H9 (cell line): ENCODE measurements around the gene CT83. TPM values are rescaled to one million over a fixed set of nuclear protein-coding genes. Genes with fewer than 3 reads are reported as not detected.

Experiments used
- DNase-seq: peaks from one replicate; pipeline ENCODE4 v3.0.0-alpha.2; 2017
- H2AFZ ChIP-seq: one replicate; pipeline ENCODE4 v1.6.1; 2013; ENCODE audit warnings: mild to moderate bottlenecking, low read length, control low read depth, moderate library complexity
- H2AK5ac ChIP-seq: 2 replicates; pipeline ENCODE4 v1.6.1; 2013; ENCODE audit warnings: low read length, control low read depth, mixed read lengths; ENCODE audit not compliant: insufficient read length
- H2BK120ac ChIP-seq: one replicate; pipeline ENCODE4 v1.6.1; 2013; ENCODE audit warnings: low read depth, mild to moderate bottlenecking, low read length, control low read depth, inconsistent platforms; ENCODE audit not compliant: poor library complexity, severe bottlenecking
- H2BK12ac ChIP-seq: 2 replicates; pipeline ENCODE4 v1.6.1; 2013; ENCODE audit warnings: low read length, control low read depth, mixed read lengths, low read depth; ENCODE audit not compliant: insufficient read length
- H2BK15ac ChIP-seq: 2 replicates; pipeline ENCODE4 v1.6.1; 2013; ENCODE audit warnings: low read depth, low read length, control low read depth
- H2BK20ac ChIP-seq: one replicate; pipeline ENCODE4 v1.6.1; 2013; ENCODE audit warnings: low read depth, mild to moderate bottlenecking, low read length, control low read depth, inconsistent platforms; ENCODE audit not compliant: poor library complexity, severe bottlenecking
- H2BK5ac ChIP-seq: 2 replicates; pipeline ENCODE4 v1.6.1; 2013; ENCODE audit warnings: low read length, control low read depth, mixed read lengths; ENCODE audit not compliant: insufficient read length
- H3K14ac ChIP-seq: 2 replicates; pipeline ENCODE4 v1.6.1; 2013; ENCODE audit warnings: low read length, control low read depth; ENCODE audit not compliant: insufficient read depth
- H3K18ac ChIP-seq: 2 replicates; pipeline ENCODE4 v1.6.1; 2013; ENCODE audit warnings: low read depth, mild to moderate bottlenecking, mixed read lengths, low read length, control low read depth; ENCODE audit not compliant: insufficient read length
- H3K23ac ChIP-seq: 2 replicates; pipeline ENCODE4 v1.6.1; 2013; ENCODE audit warnings: low read length, control low read depth, mixed read lengths, low read depth; ENCODE audit not compliant: insufficient read length
- H3K23me2 ChIP-seq: 2 replicates; pipeline ENCODE4 v1.6.1; 2013; ENCODE audit warnings: low read depth, mild to moderate bottlenecking, mixed read lengths, low read length, control low read depth; ENCODE audit not compliant: insufficient read length, poor library complexity, severe bottlenecking
- H3K27ac ChIP-seq: 2 replicates; pipeline ENCODE4 v1.5.1; 2013; ENCODE audit warnings: low read length, control low read depth, mixed read lengths, low read depth; ENCODE audit not compliant: insufficient read length
- H3K27me3 ChIP-seq: 2 replicates; pipeline ENCODE4 v1.6.1; 2013; ENCODE audit warnings: low read length, control low read depth, inconsistent platforms; ENCODE audit not compliant: insufficient read depth
- H3K4ac ChIP-seq: 2 replicates; pipeline ENCODE4 v1.6.1; 2013; ENCODE audit warnings: low read depth, mild to moderate bottlenecking, control low read depth, inconsistent platforms, low read length, moderate library complexity
- H3K4me1 ChIP-seq: 2 replicates; pipeline ENCODE4 v1.6.1; 2013; ENCODE audit warnings: low read length, control low read depth, inconsistent platforms; ENCODE audit not compliant: insufficient read depth
- H3K4me2 ChIP-seq: 2 replicates; pipeline ENCODE4 v1.6.1; 2013; ENCODE audit warnings: low read length, control low read depth, mixed read lengths; ENCODE audit not compliant: insufficient read length, insufficient read depth
- H3K56ac ChIP-seq: 2 replicates; pipeline ENCODE4 v1.6.1; 2013; ENCODE audit warnings: low read depth, mild to moderate bottlenecking, mixed read lengths, low read length, control low read depth; ENCODE audit not compliant: insufficient read length
- H3K79me1 ChIP-seq: 2 replicates; pipeline ENCODE4 v1.6.1; 2013; ENCODE audit warnings: low read depth, mild to moderate bottlenecking, moderate library complexity, low read length, control low read depth, inconsistent platforms; ENCODE audit not compliant: insufficient read depth, poor library complexity, severe bottlenecking
- H3K79me2 ChIP-seq: 2 replicates; pipeline ENCODE4 v1.6.1; 2013; ENCODE audit warnings: low read length, control low read depth, inconsistent platforms; ENCODE audit not compliant: insufficient read depth
- H3K9ac ChIP-seq: 2 replicates; pipeline ENCODE4 v1.6.1; 2013; ENCODE audit warnings: low read length, control low read depth, mixed read lengths; ENCODE audit not compliant: insufficient read length; ENCODE audit errors: extremely low read depth
- H3K9me3 ChIP-seq: one replicate; pipeline ENCODE4 v1.6.1; 2013; ENCODE audit warnings: low read depth, low read length, inconsistent platforms; ENCODE audit not compliant: control insufficient read depth
- H3T11ph ChIP-seq: one replicate; pipeline ENCODE4 v1.6.1; 2013; ENCODE audit warnings: mild to moderate bottlenecking, low read length, control low read depth, inconsistent platforms
- H4K20me1 ChIP-seq: one replicate; pipeline ENCODE4 v1.6.1; 2013; ENCODE audit not compliant: control insufficient read depth, insufficient read length, insufficient read depth
- H4K5ac ChIP-seq: 2 replicates; pipeline ENCODE4 v1.6.1; 2013; ENCODE audit warnings: low read depth, mild to moderate bottlenecking, mixed read lengths, low read length, control low read depth; ENCODE audit not compliant: insufficient read length
- H4K8ac ChIP-seq: replicated peaks from 2 replicates; pipeline ENCODE4 v1.6.1; 2013; ENCODE audit warnings: low read length, control low read depth, mixed read lengths, low read depth; ENCODE audit not compliant: insufficient read length
- H4K91ac ChIP-seq: 2 replicates; pipeline ENCODE4 v1.6.1; 2013; ENCODE audit warnings: low read depth, mild to moderate bottlenecking, moderate library complexity, mixed read lengths, low read length, control low read depth; ENCODE audit not compliant: insufficient read length
- H3K27ac Mint-ChIP-seq, 3 experiments: 2 replicates in 2 of 3; 3 replicates in 1 of 3; pipeline ENCODE4 v1.8.0; 2020 to 2021; ENCODE audit warnings: mixed read lengths in 3 of 3, mild to moderate bottlenecking in 1 of 3, moderate library complexity in 1 of 3
- H3K27me3 Mint-ChIP-seq: 2 replicates; pipeline ENCODE4 v1.8.0; 2021; ENCODE audit warnings: low read depth, mild to moderate bottlenecking, moderate library complexity, mixed read lengths
- H3K36me3 Mint-ChIP-seq, 3 experiments: 2 replicates in 2 of 3; 3 replicates in 1 of 3; pipeline ENCODE4 v1.8.0; 2020 to 2021; ENCODE audit warnings: low read depth in 3 of 3, mixed read lengths in 3 of 3; ENCODE audit not compliant: insufficient read depth in 1 of 3
- H3K4me1 Mint-ChIP-seq, 2 experiments: 2 replicates each; pipeline ENCODE4 v1.8.0; 2020; ENCODE audit warnings: mixed read lengths in 2 of 2
- H3K4me3 Mint-ChIP-seq, 2 experiments: 2 replicates in 1 of 2; 3 replicates in 1 of 2; pipeline ENCODE4 v1.8.0; 2020 to 2021; ENCODE audit warnings: mild to moderate bottlenecking in 2 of 2, mixed read lengths in 2 of 2, moderate library complexity in 1 of 2
- H3K9me3 Mint-ChIP-seq, 2 experiments: 2 replicates in 1 of 2; 3 replicates in 1 of 2; pipeline ENCODE4 v1.8.0; 2020; ENCODE audit warnings: mild to moderate bottlenecking in 2 of 2, mixed read lengths in 2 of 2, moderate library complexity in 1 of 2
- CTCF ChIP-seq: fragments of 200-600 bp; sonication (generic); conservative IDR thresholded peaks from 3 replicates; pipeline ENCODE4 v1.8.0; 2021; ENCODE audit warnings: antibody characterized with exemption, mild to moderate bottlenecking
- total RNA-seq: library from RNA; stranded (reverse); gene quantifications from 2 replicates; pipeline ENCODE4 v1.2.1, GENCODE V29; 2021

CT83 gene
- total RNA-seq, 1 experiment from 2014 or later, result not detected

- no peak for DNase-seq
- no peak overlapping the region for H3K18ac ChIP-seq
- H3K79me1 ChIP-seq, result no peaks in the 10 kb centered on the region
- Mint-ChIP-seq H3K27me3 (no peaks in the 10 kb centered on the region; the same call in 1 of the 2 replicates), H3K4me1 (no peaks in the 10 kb centered on the region), H3K27ac (no peak overlapping the region), H3K36me3 (no peaks in the 10 kb centered on the region), H3K9me3 (no peaks in the 10 kb centered on the region), H3K4me3 (no peak overlapping the region)
- no peak overlapping the region for H2AK5ac ChIP-seq
- no peak overlapping the region for H2BK15ac ChIP-seq
- H4K5ac ChIP-seq, result no peak overlapping the region
- no peak overlapping the region for H3K9ac ChIP-seq
- no peak overlapping the region for H3K23ac ChIP-seq
- no peak overlapping the region for H3K4me2 ChIP-seq
- no peak overlapping the region for H4K91ac ChIP-seq
- no peak overlapping the region for H3K4ac ChIP-seq
- no peak overlapping the region for H3K27ac ChIP-seq
- no peak overlapping the region for H2AFZ ChIP-seq
- no peak overlapping the region for H3K56ac ChIP-seq
- H4K8ac ChIP-seq, result no peak overlapping the region
- TF ChIP-seq CTCF, result no peak
- H2BK20ac ChIP-seq, result no peak overlapping the region
- no peaks in the 10 kb centered on the region for H3K9me3 ChIP-seq
- no peaks in the 10 kb centered on the region for H3K4me1 ChIP-seq
- no peaks in the 10 kb centered on the region for H4K20me1 ChIP-seq
- no peak overlapping the region for H2BK120ac ChIP-seq
- no peaks in the 10 kb centered on the region for H3K23me2 ChIP-seq
- H2BK5ac ChIP-seq, result no peak overlapping the region
- H3K27me3 ChIP-seq, result no peaks in the 10 kb centered on the region
- H2BK12ac ChIP-seq, result no peak overlapping the region
- H3T11ph ChIP-seq, result no peak overlapping the region
- no peak overlapping the region for H3K14ac ChIP-seq
- H3K79me2 ChIP-seq, result no peaks in the 10 kb centered on the region
These were observed 37.0 kb upstream of the CT83 start for GRCh38 chrX:116499780-116500179.
